Ishikawa (cell line): ENCODE data around the gene ISCA1.

Experiments
- CEBPB ChIP-seq: IDR thresholded peaks from 2 replicates; pipeline ENCODE4 v1.6.1; 2012
- CREB1 ChIP-seq: IDR thresholded peaks from 2 replicates; pipeline ENCODE4 v1.6.1; 2012; ENCODE audit warnings: low read depth
- EGR1 ChIP-seq: IDR thresholded peaks from 2 replicates; pipeline ENCODE4 v1.6.1; 2012
- TCF12 ChIP-seq: IDR thresholded peaks from 2 replicates; pipeline ENCODE4 v1.6.1; 2012; ENCODE audit warnings: low read depth
- TEAD4 ChIP-seq: IDR thresholded peaks from 2 replicates; pipeline ENCODE4 v1.6.1; 2012
- TF ChIP-seq, protein P1 (sequence below): IDR thresholded peaks from 2 replicates; pipeline ENCODE4 v1.6.1; 2012; ENCODE audit warnings: low read depth, mild to moderate bottlenecking
- TF ChIP-seq, protein P2 (sequence below): IDR thresholded peaks from 2 replicates; pipeline ENCODE4 v1.6.1; 2012

DNA sequence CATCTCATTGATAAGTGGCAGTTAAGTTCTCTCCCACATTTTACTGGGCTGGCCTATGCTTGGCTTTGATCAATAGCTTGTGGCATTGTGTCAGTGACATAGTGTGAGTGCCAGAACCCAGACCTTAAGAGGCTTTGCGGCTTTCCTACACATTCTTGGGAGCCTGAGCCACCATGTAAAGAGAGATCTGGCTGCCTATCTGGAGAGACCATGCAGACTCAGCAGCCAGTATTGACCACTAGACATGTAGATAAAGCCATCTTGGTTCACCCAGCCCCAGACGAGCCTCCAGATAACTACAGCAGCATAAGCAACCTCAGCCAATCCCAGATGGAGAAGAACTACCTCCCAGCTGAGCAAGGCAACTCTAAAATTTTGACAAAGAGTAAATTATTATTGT lies 51.5 kb downstream of the ISCA1 start:
- TF ChIP-seq TEAD4 = no peak
- TF ChIP-seq EGR1 = no peak
- TF ChIP-seq CEBPB = no peak
- no peak for TF ChIP-seq TCF12
- TF ChIP-seq CREB1 = no peak
- TF ChIP-seq, protein P1, sequence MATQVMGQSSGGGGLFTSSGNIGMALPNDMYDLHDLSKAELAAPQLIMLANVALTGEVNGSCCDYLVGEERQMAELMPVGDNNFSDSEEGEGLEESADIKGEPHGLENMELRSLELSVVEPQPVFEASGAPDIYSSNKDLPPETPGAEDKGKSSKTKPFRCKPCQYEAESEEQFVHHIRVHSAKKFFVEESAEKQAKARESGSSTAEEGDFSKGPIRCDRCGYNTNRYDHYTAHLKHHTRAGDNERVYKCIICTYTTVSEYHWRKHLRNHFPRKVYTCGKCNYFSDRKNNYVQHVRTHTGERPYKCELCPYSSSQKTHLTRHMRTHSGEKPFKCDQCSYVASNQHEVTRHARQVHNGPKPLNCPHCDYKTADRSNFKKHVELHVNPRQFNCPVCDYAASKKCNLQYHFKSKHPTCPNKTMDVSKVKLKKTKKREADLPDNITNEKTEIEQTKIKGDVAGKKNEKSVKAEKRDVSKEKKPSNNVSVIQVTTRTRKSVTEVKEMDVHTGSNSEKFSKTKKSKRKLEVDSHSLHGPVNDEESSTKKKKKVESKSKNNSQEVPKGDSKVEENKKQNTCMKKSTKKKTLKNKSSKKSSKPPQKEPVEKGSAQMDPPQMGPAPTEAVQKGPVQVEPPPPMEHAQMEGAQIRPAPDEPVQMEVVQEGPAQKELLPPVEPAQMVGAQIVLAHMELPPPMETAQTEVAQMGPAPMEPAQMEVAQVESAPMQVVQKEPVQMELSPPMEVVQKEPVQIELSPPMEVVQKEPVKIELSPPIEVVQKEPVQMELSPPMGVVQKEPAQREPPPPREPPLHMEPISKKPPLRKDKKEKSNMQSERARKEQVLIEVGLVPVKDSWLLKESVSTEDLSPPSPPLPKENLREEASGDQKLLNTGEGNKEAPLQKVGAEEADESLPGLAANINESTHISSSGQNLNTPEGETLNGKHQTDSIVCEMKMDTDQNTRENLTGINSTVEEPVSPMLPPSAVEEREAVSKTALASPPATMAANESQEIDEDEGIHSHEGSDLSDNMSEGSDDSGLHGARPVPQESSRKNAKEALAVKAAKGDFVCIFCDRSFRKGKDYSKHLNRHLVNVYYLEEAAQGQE = no peak
- TF ChIP-seq, protein P2, sequence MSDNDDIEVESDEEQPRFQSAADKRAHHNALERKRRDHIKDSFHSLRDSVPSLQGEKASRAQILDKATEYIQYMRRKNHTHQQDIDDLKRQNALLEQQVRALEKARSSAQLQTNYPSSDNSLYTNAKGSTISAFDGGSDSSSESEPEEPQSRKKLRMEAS = no peak
